Karpas-422 (cell line): ENCODE results near the gene NUDT8. TPM values are rescaled to one million over a fixed set of nuclear protein-coding genes. Genes with fewer than 3 reads are reported as not detected.
"Not testable (repeated sequence)": the region's sequence is repeated elsewhere in the genome, so short reads cannot be mapped to it uniquely, and the experiment has no call there.

Source experiments
- DNase-seq: peaks from one replicate; pipeline ENCODE4 v3.0.0-alpha.2; 2015
- H2AFZ ChIP-seq: fragments of 200-600 bp; sonication (generic); 2 replicates; pipeline ENCODE4 v1.6.1; 2014; ENCODE audit warnings: antibody characterized with exemption, low read length, mixed read lengths
- H3K27ac ChIP-seq: fragments of 200-600 bp; sonication (generic); 2 replicates; pipeline ENCODE4 v1.5.1; 2014; ENCODE audit warnings: mild to moderate bottlenecking, low read length, moderate library complexity
- H3K27me3 ChIP-seq: fragments of 200-600 bp; sonication (generic); 2 replicates; pipeline ENCODE4 v1.6.1; 2014; ENCODE audit warnings: low read length, mixed read lengths
- H3K36me3 ChIP-seq: fragments of 200-600 bp; sonication (generic); 2 replicates; pipeline ENCODE4 v1.6.1; 2014; ENCODE audit warnings: low read length, mixed read lengths; ENCODE audit not compliant: insufficient read depth
- H3K4me1 ChIP-seq: fragments of 200-600 bp; sonication (generic); 2 replicates; pipeline ENCODE4 v1.6.1; 2014; ENCODE audit warnings: mild to moderate bottlenecking, low read length, mixed read lengths
- H3K4me2 ChIP-seq: fragments of 200-600 bp; sonication (generic); 2 replicates; pipeline ENCODE4 v1.6.1; 2014; ENCODE audit warnings: low read length, low read depth, mild to moderate bottlenecking; ENCODE audit not compliant: poor library complexity, severe bottlenecking
- H3K4me3 ChIP-seq: fragments of 200-600 bp; sonication (generic); 2 replicates; pipeline ENCODE4 v1.5.1; 2014; ENCODE audit warnings: mild to moderate bottlenecking, antibody characterized with exemption, low read length, mixed read lengths
- H3K79me2 ChIP-seq: fragments of 200-600 bp; sonication (generic); 2 replicates; pipeline ENCODE4 v1.6.1; 2014; ENCODE audit warnings: mild to moderate bottlenecking, low read length, mixed read lengths
- H3K9ac ChIP-seq: fragments of 200-600 bp; sonication (generic); 2 replicates; pipeline ENCODE4 v1.6.0; 2014; ENCODE audit warnings: low read length
- H3K9me2 ChIP-seq: fragments of 200-600 bp; sonication (generic), shearing (Covaris generic); replicated peaks from 2 replicates; pipeline ENCODE4 v1.6.0; 2014; ENCODE audit warnings: mild to moderate bottlenecking, low read length, moderate library complexity; ENCODE audit not compliant: insufficient read depth
- H3K9me3 ChIP-seq: fragments of 300-700, 200-600 bp; sonication (generic); 2 replicates; pipeline ENCODE4 v1.6.1; 2014; ENCODE audit warnings: low read length, mixed read lengths
- H4K20me1 ChIP-seq: fragments of 200-600 bp; sonication (generic); 2 replicates; pipeline ENCODE4 v1.6.1; 2014; ENCODE audit warnings: mild to moderate bottlenecking, antibody characterized with exemption, low read length, low read depth; ENCODE audit not compliant: insufficient read depth
- total RNA-seq: library from RNA; depleted of rRNA; stranded (reverse); fragments of >200 nt; shearing (Covaris generic); gene quantifications from 2 replicates; pipeline ENCODE4 v1.2.3, GENCODE V29; 2014; ENCODE audit warnings: low replicate concordance

The NUDT8 gene
- total RNA-seq, 1 experiment from 2014 or later = 10.4 TPM

DNA sequence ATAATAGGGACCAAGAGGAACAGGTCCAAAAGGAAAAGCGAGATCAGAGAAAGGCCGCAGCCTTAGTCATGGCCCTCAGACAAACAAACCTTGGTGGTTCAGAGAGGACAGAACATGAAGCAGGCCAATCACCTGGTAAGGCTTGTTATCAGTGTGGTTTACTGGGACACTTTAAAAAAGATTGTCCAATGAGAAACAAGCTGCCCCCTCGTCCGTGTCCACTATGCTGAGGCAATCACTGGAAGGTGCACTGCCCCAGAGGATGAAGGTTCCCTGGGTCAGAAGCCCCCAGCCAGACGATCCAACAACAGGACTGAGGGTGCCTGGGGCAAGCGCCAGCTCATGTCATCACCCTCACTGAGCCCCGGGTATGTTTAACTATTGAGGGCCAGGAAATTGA is 6.8 kb downstream of the NUDT8 start:
- not testable (repeated sequence) for H3K27ac ChIP-seq, H3K9ac ChIP-seq, H3K9me2 ChIP-seq, H2AFZ ChIP-seq, H3K27me3 ChIP-seq, H3K4me1 ChIP-seq, DNase-seq, H3K4me2 ChIP-seq, H3K9me3 ChIP-seq, H3K36me3 ChIP-seq, H4K20me1 ChIP-seq, H3K79me2 ChIP-seq, H3K4me3 ChIP-seq

GRCh38 chr11:67621928-67622327 is 7.8 kb downstream of the NUDT8 start:
- H3K9me2 ChIP-seq, H3K4me2 ChIP-seq, H3K4me1 ChIP-seq, H3K9ac ChIP-seq, H2AFZ ChIP-seq, H3K27ac ChIP-seq, H3K27me3 ChIP-seq, DNase-seq, H3K4me3 ChIP-seq, H3K36me3 ChIP-seq, H3K9me3 ChIP-seq, H4K20me1 ChIP-seq, H3K79me2 ChIP-seq: not testable (repeated sequence)

GRCh38 chr11:67620621-67621020 is 9.1 kb downstream of the NUDT8 start:
- not testable (repeated sequence) for H3K79me2 ChIP-seq, H3K4me2 ChIP-seq, H3K36me3 ChIP-seq, H3K27me3 ChIP-seq, H3K9ac ChIP-seq, H3K9me2 ChIP-seq, H3K4me1 ChIP-seq, H3K27ac ChIP-seq, H3K9me3 ChIP-seq, H3K4me3 ChIP-seq, H4K20me1 ChIP-seq, H2AFZ ChIP-seq, DNase-seq

DNA sequence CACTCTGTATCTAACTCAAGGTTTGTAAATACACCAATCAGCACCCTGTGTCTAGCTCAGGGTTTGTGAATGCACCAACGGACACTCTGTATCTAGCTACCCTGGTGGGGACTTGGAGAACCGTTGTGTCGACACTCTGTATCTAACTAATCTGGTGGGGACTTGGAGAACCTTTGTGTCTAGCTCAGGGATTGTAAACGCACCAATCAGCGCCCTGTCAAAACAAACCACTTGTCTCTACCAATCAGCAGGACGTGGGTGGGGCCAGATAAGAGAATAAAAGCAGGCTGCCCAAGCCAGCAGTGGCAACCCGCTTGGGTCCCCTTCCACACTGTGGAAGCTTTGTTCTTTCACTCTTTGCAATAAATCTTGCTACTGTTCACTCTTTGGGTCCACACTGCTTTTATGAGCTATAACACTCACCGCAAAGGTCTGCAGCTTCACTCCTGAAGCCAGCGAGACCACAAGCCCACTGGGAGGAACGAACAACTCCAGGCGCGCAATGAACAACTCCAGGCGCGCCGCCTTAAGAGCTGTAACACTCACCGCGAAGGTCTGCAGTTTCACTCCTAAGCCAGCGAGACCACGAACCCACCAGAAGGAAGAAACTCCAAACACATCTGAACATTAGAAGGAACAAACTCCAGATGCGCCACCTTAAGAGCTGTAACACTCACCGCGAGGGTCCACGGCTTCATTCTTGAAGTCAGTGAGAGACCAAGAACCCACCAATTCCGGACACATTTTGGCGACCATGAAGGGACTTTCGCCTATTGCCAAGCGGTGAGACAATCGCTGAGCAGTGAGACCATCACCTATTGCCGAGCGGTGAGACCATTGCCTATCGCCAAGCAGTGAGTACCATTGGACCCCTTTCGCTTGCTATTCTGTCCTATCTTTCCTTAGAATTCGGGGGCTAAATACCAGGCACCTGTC is 9.8 kb downstream of the NUDT8 start:
- not testable (repeated sequence) for H3K27ac ChIP-seq, H3K36me3 ChIP-seq, H3K9me2 ChIP-seq, H4K20me1 ChIP-seq, H3K4me2 ChIP-seq, H3K9ac ChIP-seq, DNase-seq, H3K79me2 ChIP-seq, H2AFZ ChIP-seq, H3K4me3 ChIP-seq, H3K9me3 ChIP-seq, H3K4me1 ChIP-seq, H3K27me3 ChIP-seq

GRCh38 chr11:67618901-67619659 is 10.7 kb downstream of the NUDT8 start:
- H4K20me1 ChIP-seq, H2AFZ ChIP-seq, H3K27me3 ChIP-seq, H3K4me3 ChIP-seq, H3K4me2 ChIP-seq, DNase-seq, H3K9ac ChIP-seq, H3K79me2 ChIP-seq, H3K9me2 ChIP-seq, H3K27ac ChIP-seq, H3K36me3 ChIP-seq, H3K9me3 ChIP-seq: not testable (repeated sequence)
- peaks cover 12% of the 10 kb centered on the region for H3K4me1 ChIP-seq

DNA sequence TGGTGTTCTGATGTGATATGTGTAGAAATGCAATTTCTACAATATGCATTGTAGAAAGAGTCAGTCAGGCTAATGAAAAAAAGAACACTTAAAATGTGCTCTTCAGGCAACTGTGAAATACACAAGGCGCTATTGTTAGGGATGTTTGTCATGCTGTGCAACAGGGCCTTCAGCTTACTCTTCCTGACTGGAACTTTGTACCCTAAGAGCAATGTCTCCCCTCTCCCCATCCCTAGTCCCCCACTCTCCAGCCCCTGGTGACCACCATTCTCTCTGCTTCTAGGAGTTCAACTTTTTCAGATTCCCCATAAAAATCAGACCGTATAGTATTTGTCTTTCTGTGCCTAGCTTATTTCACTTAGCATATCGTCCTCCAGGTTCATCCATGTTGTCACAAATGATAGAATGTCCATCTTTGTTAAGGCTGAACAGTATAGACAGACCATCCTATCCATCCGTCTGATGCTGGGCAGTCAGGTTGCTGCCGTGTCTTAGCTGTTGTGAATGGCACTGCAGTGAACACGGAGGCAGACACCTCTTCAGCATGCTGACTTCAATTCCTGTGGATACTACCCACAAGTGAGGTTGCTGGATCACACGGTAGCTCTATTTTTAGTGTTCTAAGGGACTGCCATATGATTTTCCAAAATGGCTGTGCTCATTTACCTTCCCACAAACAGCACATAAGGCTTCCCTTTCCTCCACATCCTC is 12.3 kb downstream of the NUDT8 start:
- H3K4me3 ChIP-seq = no peak overlapping the region
- no peak for DNase-seq
- no peak overlapping the region for H3K4me2 ChIP-seq
- H2AFZ ChIP-seq = no peak overlapping the region
- H4K20me1 ChIP-seq = no peaks in the 10 kb centered on the region
- no peaks in the 10 kb centered on the region for H3K36me3 ChIP-seq
- H3K27me3 ChIP-seq = no peaks in the 10 kb centered on the region
- H3K9ac ChIP-seq = no peak overlapping the region
- peaks cover 23% of the 10 kb centered on the region for H3K4me1 ChIP-seq
- no peaks in the 10 kb centered on the region for H3K9me3 ChIP-seq
- H3K27ac ChIP-seq = no peak overlapping the region
- no peaks in the 10 kb centered on the region for H3K79me2 ChIP-seq
- no peaks in the 10 kb centered on the region for H3K9me2 ChIP-seq

GRCh38 chr11:67616431-67617242 is 13.1 kb downstream of the NUDT8 start:
- Histone ChIP-seq H3K79me2 (no peaks in the 10 kb centered on the region), H2AFZ (no peak overlapping the region), H3K9ac (no peak overlapping the region), H3K9me3 (no peaks in the 10 kb centered on the region), H3K36me3 (no peaks in the 10 kb centered on the region), H3K27ac (no peak overlapping the region), H3K4me3 (no peak overlapping the region), H3K4me2 (no peak overlapping the region), H4K20me1 (no peaks in the 10 kb centered on the region), H3K9me2 (no peaks in the 10 kb centered on the region), H3K4me1 (peaks cover 23% of the 10 kb centered on the region), H3K27me3 (no peaks in the 10 kb centered on the region)
- no peak for DNase-seq
